ENCODE measurements around the gene RAB28.
"Not testable (repeated sequence)": the region's sequence is repeated elsewhere in the genome, so short reads cannot be mapped to it uniquely, and the experiment has no call there.

RAB28 gene

GRCh38 chr4:13445841-13446790 lies 38.0 kb downstream of the RAB28 start:
- FAIRE-seq, result no peak

DNA sequence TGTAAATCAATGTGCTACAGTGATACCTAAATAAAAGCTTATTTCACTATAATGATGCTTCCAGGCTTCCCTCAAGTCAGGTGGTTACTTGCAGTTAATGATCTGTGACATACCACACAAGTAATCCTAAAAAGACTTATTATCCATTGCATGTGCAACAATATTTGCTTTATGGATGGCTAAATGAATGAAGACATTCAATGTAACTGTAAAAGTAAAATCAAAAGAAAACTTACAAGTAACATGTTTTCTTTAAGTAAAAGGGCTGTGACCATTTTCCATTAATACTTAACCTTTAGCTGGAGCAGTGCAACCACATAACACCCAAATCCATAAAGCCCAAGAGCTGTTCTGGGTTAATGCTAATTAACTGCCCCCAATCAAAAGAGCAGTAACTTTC lies 42.6 kb downstream of the RAB28 start:
- FAIRE-seq, result no peak

DNA sequence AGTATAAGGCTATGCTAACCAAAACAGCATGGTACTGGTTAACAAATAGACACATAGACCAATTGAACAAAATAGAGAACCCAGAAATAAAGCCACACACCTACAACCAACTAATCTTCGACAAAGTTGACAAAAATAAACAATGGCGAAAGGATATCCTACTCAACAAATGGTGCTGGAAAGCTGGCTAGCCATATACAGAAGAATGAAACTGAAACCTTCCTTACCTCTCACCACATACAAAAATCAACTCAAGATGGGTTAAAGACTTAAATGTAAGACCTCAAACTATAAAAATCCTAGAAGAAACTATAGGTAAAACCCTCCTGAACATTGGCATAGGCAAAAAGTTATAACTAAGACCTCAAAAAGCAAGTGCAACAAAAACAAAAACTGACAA lies 47.2 kb downstream of the RAB28 start:
- no peak for FAIRE-seq

- FAIRE-seq, result no peak
Observed at GRCh38 chr4:13432453-13432852, 51.7 kb downstream of the RAB28 start.

DNA sequence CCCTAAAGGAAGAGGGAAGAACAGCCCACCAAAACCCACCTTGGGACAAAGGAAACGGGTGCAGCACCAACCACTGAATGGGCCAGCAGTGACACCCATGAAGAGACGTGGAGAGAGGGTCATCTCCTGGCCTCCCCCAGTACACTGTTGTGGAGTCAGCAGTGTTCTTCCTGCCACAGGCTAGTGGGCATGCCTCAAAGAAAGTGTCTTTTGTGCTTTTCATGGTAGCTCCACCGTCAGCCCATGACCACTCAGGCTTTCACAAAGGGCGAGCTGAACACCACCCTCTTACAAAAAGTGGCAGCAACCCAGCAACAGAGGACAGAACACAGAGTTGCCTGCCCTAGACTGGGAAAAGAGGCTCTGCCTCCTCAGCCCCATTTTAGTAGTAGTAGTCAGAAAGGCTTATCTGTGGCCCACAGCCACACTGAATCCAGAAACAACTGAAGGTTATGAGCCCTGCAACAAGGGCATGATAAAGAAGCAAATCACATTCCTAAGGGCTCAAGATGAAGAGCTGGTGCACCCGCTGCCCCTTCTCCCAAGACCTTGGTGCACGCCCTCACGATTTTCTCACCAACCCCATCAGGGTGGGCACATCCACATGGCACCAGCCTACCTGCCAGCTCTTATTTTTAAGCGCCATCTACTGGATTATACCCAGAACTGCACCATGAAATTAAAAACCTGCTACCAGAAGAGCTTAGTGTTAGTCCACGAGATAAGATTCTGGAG lies 53.1 kb downstream of the RAB28 start:
- FAIRE-seq, result no peak

GRCh38 chr4:13427599-13428325 lies 56.4 kb downstream of the RAB28 start:
- FAIRE-seq, result no peak

GRCh38 chr4:13415068-13415785 lies 68.9 kb downstream of the RAB28 start:
- no peak for FAIRE-seq

GRCh38 chr4:13413729-13414437 lies 70.3 kb downstream of the RAB28 start:
- no peak for FAIRE-seq

DNA sequence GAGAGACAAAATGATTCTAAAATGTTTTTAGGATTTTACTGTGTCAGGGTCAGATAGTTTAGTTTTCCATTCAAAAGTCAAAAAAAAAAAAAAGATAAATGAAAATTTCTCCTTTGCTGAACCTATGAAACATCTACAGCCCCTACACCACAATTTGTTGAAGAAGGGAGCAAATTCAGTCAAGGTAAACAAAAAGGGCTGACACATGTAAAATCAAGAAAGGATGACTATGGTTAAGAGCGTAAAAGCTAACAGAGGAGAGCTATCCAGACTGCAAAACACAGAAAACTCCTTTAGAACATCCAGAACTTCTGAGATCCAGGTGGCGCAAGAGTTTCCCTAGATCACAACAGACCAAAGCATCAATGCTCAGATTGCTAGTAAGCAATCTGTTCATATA lies 72.2 kb downstream of the RAB28 start:
- FAIRE-seq, result no peak

DNA sequence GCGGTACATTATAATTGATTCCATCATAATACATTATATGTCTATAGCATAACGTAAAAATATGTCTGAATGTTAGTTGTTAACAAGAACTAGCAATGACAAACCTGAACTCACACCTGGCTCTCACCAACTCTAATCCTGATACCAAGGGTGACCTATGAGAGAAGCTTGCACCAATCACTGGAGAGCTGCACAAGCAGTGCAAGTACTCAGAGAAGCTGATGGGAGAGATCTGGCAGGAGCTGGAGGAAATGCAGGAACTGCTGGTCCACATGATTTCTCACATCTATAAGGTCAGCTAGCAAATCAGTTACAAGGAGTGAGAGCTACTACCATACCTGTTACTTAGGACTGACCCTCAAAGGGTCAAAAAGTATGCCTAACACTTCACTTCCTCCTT lies 74.8 kb downstream of the RAB28 start:
- no peak for FAIRE-seq

GRCh38 chr4:13406156-13406555 lies 78.0 kb downstream of the RAB28 start:
- not testable (repeated sequence) for FAIRE-seq

- peak; percentile 88 for FAIRE-seq
Observed at GRCh38 chr4:13403833-13404232, 80.3 kb downstream of the RAB28 start.

DNA sequence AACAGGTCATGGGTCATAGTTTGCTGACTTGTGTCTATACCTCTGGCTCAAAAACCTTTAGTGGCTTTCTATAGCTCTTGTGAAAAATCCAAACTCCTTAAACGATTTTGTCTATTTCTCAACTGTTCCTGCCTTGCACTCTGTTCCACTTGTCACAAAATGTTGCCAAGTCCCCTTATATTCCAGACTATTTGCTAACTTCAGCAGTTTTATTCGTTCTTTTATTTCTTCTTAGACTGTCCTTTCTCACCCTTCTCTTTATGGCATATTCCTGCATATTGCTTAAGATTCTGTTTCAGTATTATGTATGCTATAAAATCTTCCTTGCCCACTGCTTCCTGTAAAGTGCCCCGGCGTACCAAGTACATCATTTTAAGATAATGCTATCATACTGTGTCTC lies 80.8 kb downstream of the RAB28 start:
- FAIRE-seq, result no peak

GRCh38 chr4:13399257-13399656 lies 84.9 kb downstream of the RAB28 start:
- no peak for FAIRE-seq

DNA sequence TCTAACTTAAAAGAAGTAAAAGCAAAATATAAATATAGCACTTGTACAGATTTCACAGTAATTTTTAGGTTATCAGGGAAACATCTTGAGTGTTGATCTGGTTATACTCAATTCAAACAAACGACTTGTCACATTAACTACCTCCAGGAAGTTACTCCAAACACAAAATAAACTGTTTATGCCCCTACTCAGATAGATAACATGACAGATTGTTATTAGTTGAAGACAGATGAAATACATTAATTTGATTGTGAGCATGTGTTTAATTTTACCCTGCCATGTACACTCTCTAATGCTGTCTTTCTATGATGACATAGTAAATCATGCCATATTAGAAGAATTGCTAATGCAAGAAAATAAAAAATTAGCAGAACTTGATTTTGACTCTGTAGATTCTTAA lies 88.0 kb downstream of the RAB28 start:
- FAIRE-seq, result no peak

DNA sequence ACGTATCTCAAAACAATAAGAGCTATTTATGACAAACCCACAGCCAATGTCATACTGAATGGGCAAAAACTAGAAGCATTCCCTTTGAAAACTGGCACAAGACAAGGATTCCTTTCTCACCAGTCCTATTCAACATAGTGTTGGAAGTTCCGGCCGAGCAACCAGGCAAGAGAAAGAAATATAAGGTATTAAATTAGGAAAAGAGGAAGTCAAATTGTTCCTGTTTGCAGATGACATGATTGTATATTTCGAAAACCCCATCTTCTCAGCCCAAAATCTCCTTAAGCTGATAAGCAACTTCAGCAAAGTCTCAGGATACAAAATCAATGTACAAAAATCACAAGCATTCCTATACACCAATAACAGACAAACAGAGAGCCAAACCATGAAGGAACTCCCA lies 94.2 kb downstream of the RAB28 start:
- not testable (repeated sequence) for FAIRE-seq

GRCh38 chr4:13386405-13387107 lies 97.6 kb downstream of the RAB28 start:
- FAIRE-seq, result no peak

DNA sequence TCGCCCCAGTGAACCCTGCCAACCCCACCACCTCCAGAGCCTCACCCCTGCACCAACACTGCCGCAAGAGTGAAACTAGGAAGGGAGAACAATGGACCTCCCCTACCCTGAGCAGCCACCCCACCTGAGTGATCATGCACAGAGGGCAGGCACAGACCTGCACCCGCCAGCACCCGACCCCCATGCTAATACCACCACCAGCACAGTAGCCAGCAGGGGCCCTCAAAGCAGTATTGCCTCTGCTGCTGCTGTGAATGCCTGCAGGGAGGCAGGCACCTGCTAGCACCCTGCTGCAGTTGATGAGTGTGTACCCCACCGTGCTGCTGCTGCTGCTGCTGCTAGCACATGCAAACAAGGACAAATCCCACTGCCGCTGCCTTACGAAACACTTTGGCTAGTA lies 100.1 kb downstream of the RAB28 start:
- no peak for FAIRE-seq

GRCh38 chr4:13378973-13379759 lies 105.0 kb downstream of the RAB28 start:
- FAIRE-seq, result no peak

- FAIRE-seq, result no peak
Observed at GRCh38 chr4:13371048-13371447, 113.1 kb downstream of the RAB28 start.

DNA sequence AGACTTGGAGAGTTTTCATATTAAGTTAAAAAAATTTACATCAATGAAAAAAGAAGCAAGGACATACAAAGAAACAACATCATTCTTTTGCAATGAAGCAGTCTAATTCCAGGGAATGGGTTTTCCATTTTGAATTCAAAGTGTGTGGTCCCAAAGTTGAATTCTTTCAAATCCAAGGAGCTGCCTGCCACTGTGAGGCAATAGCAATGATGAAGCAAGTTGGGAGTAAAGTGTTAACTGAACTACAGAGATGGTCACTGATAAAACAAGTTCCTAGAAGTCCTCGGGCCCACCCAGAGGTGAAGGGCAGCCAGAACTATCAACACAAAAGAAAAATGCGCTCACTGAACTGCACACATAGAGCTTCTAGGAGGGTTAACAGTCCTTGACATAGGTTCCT lies 115.9 kb downstream of the RAB28 start:
- no peak for FAIRE-seq
